NCI-H128 (cell line): ENCODE measurements around the gene RGS6.

Source experiments
- DNase-seq: peaks from one replicate; lab custom pipeline; 2025; ENCODE audit not compliant: unreplicated experiment; lab: John Stamatoyannopoulos, UW

RGS6 gene

GRCh38 chr14:72492196-72492595 lies 560.0 kb downstream of the RGS6 start:
- no peak for DNase-seq

- no peak for DNase-seq
These were observed 563.4 kb downstream of the RGS6 start for GRCh38 chr14:72495668-72496067.

- DNase-seq = no peak
These were observed 566.4 kb downstream of the RGS6 start for GRCh38 chr14:72498646-72499045.

GRCh38 chr14:72499746-72500145 lies 567.5 kb downstream of the RGS6 start:
- no peak for DNase-seq

GRCh38 chr14:72500234-72500838 lies 568.1 kb downstream of the RGS6 start:
- no peak for DNase-seq

GRCh38 chr14:72501439-72501838 lies 569.2 kb downstream of the RGS6 start:
- no peak for DNase-seq

GRCh38 chr14:72503271-72503670 lies 571.0 kb downstream of the RGS6 start:
- no peak for DNase-seq

GRCh38 chr14:72503696-72504368 lies 571.6 kb downstream of the RGS6 start:
- DNase-seq = no peak

- DNase-seq = no peak
These were observed 578.3 kb downstream of the RGS6 start for GRCh38 chr14:72510566-72510965.

GRCh38 chr14:72512281-72512680 lies 580.1 kb downstream of the RGS6 start:
- DNase-seq = no peak

GRCh38 chr14:72512925-72513324 lies 580.7 kb downstream of the RGS6 start:
- DNase-seq = no peak

GRCh38 chr14:72513346-72513745 lies 581.1 kb downstream of the RGS6 start:
- no peak for DNase-seq

- no peak for DNase-seq
These were observed 581.9 kb downstream of the RGS6 start for GRCh38 chr14:72513965-72514659.

- DNase-seq = no peak
These were observed 582.4 kb downstream of the RGS6 start for GRCh38 chr14:72514660-72515025.

GRCh38 chr14:72515779-72516770 lies 583.8 kb downstream of the RGS6 start:
- no peak for DNase-seq

GRCh38 chr14:72516936-72517700 lies 584.9 kb downstream of the RGS6 start:
- DNase-seq = peak; percentile 4

- no peak for DNase-seq
These were observed 585.5 kb downstream of the RGS6 start for GRCh38 chr14:72517736-72518135.

- DNase-seq = no peak
These were observed 586.7 kb downstream of the RGS6 start for GRCh38 chr14:72518809-72519377.

GRCh38 chr14:72519543-72519942 lies 587.3 kb downstream of the RGS6 start:
- no peak for DNase-seq

- DNase-seq = no peak
These were observed 588.8 kb downstream of the RGS6 start for GRCh38 chr14:72521045-72521444.
